Measurements from ENCODE around the gene IL18BP. TPM values are rescaled to one million over a fixed set of nuclear protein-coding genes. Genes with fewer than 3 reads are reported as not detected.
A peak's percentile ranks its signal among the peaks of the same experiment; 100 is the strongest.

The IL18BP gene
- total RNA-seq, 2 donors from 2014 or later, result 25.7 to 28.0 TPM

DNA sequence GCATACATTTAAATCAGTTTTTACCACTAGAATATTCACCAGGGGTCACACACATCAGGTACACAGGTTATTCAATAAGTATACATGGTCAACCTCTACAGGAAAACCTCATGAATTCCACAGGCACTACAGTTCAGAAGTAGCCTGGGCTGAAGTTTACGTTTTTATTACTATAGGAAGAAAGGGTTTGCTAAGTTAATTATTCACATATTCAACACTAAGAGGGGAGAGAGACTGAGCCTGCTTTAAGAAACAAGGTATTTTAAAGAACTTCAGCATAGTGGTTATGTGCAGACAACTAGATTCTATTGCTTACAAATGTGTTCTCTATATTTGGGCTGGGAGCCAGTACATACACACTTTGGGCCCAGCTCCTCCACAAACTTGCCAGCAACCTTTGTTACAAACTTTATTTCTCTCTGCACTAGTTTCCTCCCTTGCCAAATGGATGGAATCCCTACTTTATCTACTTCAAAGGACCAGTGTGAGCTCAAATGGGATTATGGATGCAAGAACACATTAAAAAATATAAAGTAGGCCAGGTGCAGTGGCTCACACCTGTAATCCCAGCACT lies 31.9 kb downstream of the IL18BP start:
- peaks cover 3% of the 10 kb centered on the region for H3K36me3 Mint-ChIP-seq (ENCODE audit: low read depth)
- ATAC-seq (no peak), DNase-seq (no peak)
- H3K9me3 ChIP-seq (ENCODE audit: control insufficient read depth, low read length, poor library complexity, severe bottlenecking), result no peaks in the 10 kb centered on the region
- no peaks in the 10 kb centered on the region for H3K27me3 Mint-ChIP-seq
- no peak overlapping the region for H3K4me3 Mint-ChIP-seq
- peak overlapping the region; percentile 83 for H3K27ac Mint-ChIP-seq
- H3K4me1 Mint-ChIP-seq, result peaks cover 31% of the 10 kb centered on the region

DNA sequence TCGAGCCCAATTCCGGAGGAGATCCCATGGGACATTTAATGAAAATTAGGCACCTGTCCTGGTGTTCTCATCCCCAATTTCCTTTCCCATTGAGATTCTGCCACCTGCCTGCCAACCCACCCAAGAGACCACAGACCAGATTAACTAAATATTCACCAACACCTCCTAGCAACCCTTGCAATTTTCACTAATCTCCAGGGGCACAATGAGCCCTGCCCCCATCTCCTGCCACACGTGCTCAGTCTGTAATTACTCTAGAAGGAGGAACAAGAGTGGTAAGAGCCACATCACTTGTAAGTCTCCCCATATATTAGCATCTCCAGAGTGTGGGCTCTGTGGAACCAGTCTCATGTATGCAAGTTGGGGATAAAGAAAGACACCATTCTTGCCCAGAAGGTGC lies 38.0 kb downstream of the IL18BP start:
- ATAC-seq (no peak), DNase-seq (no peak)
- Mint-ChIP-seq H3K4me1 (peaks cover 27% of the 10 kb centered on the region), H3K27me3 (no peaks in the 10 kb centered on the region), H3K27ac (peak overlapping the region; percentile 91), H3K4me3 (peak overlapping the region; percentile 67), H3K36me3 (ENCODE audit: low read depth) (no peaks in the 10 kb centered on the region)
- no peaks in the 10 kb centered on the region for H3K9me3 ChIP-seq (ENCODE audit: control insufficient read depth, low read length, poor library complexity, severe bottlenecking)

DNA sequence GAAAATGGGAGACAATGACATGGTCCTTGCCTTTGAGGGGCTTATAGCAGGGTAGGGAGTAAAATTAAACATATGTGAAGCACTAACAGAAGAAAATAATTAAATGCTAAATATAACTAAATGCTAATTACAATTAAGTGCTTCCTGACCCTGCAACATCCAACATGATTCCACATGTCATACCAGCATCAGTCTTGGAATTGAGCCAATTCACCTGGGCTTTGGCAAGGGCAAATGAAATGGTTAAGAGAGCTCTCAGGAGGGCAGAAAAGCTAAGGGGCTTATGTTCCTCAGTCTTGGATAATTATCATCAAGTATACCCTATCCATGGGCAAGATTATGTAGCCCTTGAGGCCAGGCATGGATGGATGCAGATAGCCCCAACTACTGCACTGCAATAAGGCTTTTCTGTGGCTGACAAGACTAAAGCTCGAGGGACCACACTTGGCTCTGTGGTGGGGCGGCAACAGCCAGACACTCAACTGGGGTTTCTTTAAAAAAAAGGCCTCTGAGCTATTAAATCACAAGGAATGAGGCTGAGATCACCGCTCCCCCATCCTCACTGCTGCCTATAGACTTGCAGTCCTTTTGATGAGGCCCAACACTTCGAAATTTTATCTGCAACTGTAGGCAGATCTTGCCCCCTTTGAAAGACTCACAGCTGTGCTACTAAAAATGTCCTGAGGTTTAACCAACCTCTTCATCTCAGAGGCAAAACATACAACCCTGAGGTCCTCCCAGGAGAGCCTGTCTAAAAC lies 39.0 kb downstream of the IL18BP start:
- Mint-ChIP-seq H3K4me3 (no peak overlapping the region), H3K36me3 (ENCODE audit: low read depth) (no peaks in the 10 kb centered on the region), H3K4me1 (peaks cover 38% of the 10 kb centered on the region), H3K27me3 (no peaks in the 10 kb centered on the region), H3K27ac (peak overlapping the region; percentile 91)
- H3K9me3 ChIP-seq (ENCODE audit: control insufficient read depth, low read length, poor library complexity, severe bottlenecking), result no peaks in the 10 kb centered on the region
- ATAC-seq (no peak), DNase-seq (no peak)

DNA sequence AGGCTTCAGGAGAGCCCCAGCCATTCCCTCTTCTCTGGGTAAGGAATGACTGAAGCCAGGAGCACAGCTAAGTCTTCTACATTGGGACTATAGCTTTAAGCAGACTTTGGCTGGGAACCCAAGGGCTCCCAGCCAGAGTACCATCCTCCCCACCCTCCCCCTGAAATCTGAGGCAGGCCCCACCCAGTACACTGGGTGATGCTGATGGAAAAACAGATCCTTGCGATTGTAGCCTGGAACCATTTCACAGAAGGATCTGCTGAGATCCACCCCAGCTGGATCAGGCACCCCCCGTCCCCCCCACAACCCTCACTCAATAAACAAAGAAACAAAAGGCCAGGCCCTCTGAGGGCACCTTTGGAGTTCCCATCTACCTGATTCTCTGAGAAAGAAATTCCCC lies 39.8 kb downstream of the IL18BP start:
- no peak overlapping the region for H3K27ac Mint-ChIP-seq
- peaks cover 39% of the 10 kb centered on the region for H3K4me1 Mint-ChIP-seq
- no peaks in the 10 kb centered on the region for H3K36me3 Mint-ChIP-seq (ENCODE audit: low read depth)
- DNase-seq (no peak), ATAC-seq (no peak)
- H3K4me3 Mint-ChIP-seq, result no peak overlapping the region
- H3K9me3 ChIP-seq (ENCODE audit: control insufficient read depth, low read length, poor library complexity, severe bottlenecking), result no peaks in the 10 kb centered on the region
- no peaks in the 10 kb centered on the region for H3K27me3 Mint-ChIP-seq

DNA sequence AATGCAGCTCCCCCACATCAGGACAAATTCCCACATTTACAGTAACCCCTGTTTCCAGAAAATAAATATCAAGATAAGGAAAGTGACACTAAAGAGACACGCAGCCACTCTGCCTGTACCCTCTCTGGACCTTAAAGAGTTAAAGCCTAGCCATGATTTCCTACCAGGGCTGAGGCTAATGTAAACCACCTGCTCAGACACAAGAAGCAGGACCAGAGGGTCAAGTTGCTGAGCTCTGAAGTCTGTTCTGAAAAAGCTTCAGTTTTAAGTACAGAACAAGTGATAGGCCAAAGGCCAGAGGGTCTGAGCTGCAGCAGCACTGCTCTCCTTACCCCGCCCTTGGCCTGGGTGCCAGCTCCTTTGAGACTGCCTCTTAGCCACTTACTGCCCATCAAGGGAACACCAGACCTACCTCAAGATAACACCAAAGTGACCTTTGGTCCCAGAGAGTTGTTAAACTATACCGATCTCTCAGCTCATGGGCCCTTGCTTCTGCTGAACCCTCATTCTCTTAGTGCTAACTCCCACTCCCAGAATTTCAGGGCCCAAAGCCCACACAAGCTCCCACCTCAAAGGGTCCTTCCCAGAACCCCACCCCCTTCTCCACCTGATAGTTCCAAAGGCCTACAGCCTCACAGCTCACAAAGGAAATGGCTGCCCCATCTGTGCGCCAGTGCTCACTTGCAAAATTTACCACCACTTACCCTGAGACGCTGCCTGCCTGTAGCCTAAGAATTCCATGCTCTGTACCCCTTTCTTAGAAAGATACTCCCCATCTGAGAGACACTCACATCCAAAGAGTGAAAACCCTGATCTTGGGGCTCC lies 40.5 kb downstream of the IL18BP start:
- DNase-seq, result no peak
- Mint-ChIP-seq H3K27ac (no peak overlapping the region), H3K27me3 (no peaks in the 10 kb centered on the region), H3K4me3 (no peak overlapping the region), H3K4me1 (peaks cover 39% of the 10 kb centered on the region), H3K36me3 (ENCODE audit: low read depth) (no peaks in the 10 kb centered on the region)
- no peaks in the 10 kb centered on the region for H3K9me3 ChIP-seq (ENCODE audit: control insufficient read depth, low read length, poor library complexity, severe bottlenecking)
- no peak for ATAC-seq

DNA sequence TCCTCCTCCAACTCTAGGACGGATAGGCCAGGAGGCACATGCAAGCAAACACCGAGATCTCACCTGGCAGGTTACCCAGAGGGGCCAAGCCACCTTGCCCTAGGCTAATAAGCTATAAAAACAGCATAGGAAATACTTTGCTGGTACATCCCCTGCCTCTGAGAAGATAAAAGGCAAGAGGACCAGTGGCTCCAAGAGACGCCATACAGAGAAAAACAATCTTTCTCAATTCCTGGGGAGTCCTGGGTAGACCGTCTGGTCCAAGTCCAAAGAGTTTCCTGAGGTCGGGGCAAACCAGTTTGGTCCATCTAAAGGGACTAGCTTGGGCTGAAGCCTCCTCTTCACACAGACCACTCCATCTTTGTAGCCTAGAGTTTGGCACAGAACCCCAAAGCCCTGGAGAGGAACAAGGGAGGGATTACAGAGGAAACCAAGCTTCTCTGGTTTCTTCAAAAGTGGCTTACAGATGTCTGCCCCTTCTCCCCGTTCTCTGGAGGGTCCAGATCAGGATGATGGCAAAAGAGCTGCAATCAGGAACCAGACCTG lies 41.2 kb downstream of the IL18BP start:
- no peaks in the 10 kb centered on the region for H3K9me3 ChIP-seq (ENCODE audit: control insufficient read depth, low read length, poor library complexity, severe bottlenecking)
- peaks cover 39% of the 10 kb centered on the region for H3K4me1 Mint-ChIP-seq
- H3K27me3 Mint-ChIP-seq, result no peaks in the 10 kb centered on the region
- H3K36me3 Mint-ChIP-seq (ENCODE audit: low read depth), result no peaks in the 10 kb centered on the region
- H3K4me3 Mint-ChIP-seq, result no peak overlapping the region
- H3K27ac Mint-ChIP-seq, result no peak overlapping the region
- DNase-seq (no peak), ATAC-seq (no peak)

DNA sequence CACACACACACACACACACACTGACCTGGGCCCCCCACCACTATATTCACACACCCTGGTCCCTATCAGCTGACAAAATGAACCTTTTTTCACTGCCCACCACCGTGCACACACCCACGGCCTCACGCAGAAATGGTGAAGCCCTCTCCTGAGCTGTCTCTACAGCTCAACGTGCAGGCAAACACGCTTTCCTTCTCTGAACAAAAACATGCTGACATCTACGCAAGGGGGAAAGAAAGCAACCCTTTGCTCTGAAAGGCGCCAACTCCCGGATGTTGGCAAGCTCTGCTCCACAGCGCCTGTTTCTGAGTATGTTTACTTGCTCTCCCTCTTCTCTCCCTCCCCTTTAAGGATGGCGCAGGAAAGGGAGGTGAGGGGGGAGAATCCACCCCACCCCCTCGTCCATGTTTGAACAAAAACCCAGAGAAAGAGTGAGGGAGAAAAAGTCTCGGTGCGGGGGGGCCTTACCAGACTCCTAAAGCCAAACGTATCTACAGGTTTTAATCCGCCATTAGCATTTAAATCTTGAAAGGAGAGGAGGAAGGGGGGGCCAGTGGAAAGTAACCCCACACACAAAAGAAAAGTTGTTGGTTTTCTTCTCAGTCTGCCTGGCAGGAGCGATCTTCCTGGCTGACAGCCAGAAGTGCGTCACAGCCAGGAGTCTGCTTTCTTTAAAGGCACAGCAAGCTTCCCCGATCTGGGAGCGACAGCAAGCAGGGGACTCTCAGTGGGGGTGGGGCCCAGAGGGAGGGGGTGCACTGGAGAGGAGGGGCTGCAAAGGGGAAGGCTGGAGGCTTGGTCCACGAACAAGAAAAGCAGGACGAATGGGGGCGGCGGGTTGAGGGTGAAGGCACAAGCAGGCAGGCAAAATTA lies 42.0 kb downstream of the IL18BP start:
- H3K4me1 Mint-ChIP-seq, result peaks cover 38% of the 10 kb centered on the region
- no peak overlapping the region for H3K27ac Mint-ChIP-seq
- peak; percentile 57 to 68 (median 67) for DNase-seq
- no peaks in the 10 kb centered on the region for H3K27me3 Mint-ChIP-seq
- ATAC-seq, result peak; percentile 77
- H3K4me3 Mint-ChIP-seq, result no peak overlapping the region
- H3K36me3 Mint-ChIP-seq (ENCODE audit: low read depth), result no peaks in the 10 kb centered on the region
- H3K9me3 ChIP-seq (ENCODE audit: control insufficient read depth, low read length, poor library complexity, severe bottlenecking), result no peaks in the 10 kb centered on the region

DNA sequence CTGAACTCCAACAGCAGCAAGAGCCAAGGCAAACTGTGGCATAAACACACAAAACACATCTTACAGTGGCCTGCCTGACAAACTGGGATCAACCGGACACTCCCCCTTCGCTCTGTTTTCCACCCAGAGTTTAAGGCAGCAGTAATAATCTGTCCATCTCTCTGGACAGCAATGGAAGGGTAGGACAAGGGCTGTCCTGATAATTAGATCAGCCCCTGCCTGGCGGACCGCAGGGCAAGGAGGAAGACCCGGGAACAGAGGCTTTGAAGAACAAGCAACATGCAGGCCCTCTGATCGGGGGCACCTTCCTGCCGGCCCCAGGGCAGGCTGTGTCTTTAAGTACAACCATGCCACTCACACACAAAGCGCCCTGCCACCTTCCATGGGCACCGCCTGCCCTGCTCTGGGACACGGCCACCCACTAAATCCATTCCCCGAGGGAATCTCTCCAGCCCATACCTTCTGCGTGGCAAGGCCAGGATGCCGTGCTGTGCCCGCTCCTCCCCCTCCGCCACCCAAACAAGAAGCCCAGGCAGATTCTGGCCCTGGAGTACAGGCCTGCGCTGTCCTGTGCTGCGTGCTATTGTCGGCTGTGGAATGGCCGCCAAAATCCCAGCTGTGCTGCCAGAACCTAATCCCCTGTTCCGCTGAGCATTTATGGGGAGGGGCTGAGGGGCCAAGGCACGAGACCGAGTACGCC lies 42.8 kb downstream of the IL18BP start:
- H3K36me3 Mint-ChIP-seq (ENCODE audit: low read depth), result no peaks in the 10 kb centered on the region
- H3K27ac Mint-ChIP-seq, result no peak overlapping the region

DNA sequence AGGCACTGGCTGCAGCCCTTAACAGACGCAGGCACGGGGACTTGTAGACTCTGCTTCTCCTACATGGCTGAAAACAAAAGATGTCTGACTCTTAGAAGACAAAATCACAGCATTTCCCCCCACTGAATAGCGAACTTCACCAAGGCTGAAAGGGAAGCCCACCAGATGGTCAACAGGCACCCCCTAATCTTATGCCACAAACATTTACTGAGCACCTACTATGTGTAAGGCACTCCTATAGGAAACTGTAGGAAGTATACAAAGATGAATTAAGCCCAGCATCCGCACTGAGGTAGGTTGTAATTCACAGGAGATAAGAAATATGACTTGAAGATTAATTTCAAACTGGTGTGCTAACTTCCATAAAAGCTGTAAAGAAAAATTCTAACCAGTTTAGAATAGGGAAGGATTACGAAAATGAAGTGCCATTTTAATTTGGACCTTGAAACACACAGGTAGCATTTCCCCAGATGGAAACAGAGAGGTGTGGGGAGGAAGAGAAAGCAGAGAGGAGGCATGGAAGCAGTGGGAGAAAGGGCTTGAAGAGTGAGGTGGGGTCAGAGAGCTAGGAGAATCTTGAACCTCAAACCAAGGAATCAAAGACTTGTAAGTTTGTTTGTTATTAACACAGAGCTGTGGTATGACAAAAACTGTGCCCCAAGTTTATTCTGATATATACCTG lies 43.5 kb downstream of the IL18BP start:
- Mint-ChIP-seq H3K27ac (no peak overlapping the region), H3K36me3 (ENCODE audit: low read depth) (no peaks in the 10 kb centered on the region), H3K4me3 (no peak overlapping the region), H3K27me3 (no peaks in the 10 kb centered on the region), H3K4me1 (peaks cover 27% of the 10 kb centered on the region)
- DNase-seq (no peak), ATAC-seq (peak; percentile 13)
- H3K9me3 ChIP-seq (ENCODE audit: control insufficient read depth, low read length, poor library complexity, severe bottlenecking), result no peaks in the 10 kb centered on the region

More for the DNA sequence above, 42.8 kb downstream of the IL18BP start:
- H3K9me3 ChIP-seq (ENCODE audit: control insufficient read depth, low read length, poor library complexity, severe bottlenecking), result no peaks in the 10 kb centered on the region
- peak; percentile 52 for ATAC-seq
- Mint-ChIP-seq H3K4me3 (no peak overlapping the region), H3K4me1 (peaks cover 33% of the 10 kb centered on the region), H3K27me3 (no peaks in the 10 kb centered on the region)
- peak; percentile 19 to 27 (median 21) for DNase-seq

DNA sequence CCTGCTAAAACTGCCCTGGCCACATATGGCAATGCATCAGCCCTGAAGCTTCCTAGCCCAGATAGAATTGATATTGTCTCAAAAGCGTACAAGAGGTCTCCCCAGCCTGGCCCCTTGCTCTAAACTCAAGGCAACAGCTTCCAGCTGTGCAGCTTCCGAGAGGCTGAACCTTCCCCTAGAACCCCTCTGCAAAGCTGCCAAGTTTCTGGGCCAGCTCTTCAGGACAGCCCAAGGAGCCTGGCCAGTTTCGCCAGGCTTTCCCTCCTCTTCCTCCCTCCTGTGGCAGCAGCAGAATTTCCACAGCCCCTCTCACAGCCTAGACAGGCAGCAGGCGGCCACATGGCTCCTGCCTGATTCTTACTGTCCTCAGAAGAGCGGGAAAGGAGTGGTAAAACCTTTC lies 47.1 kb downstream of the IL18BP start:
- DNase-seq, result no peak
- Mint-ChIP-seq H3K27ac (peak overlapping the region; percentile 34), H3K4me1 (peaks cover 20% of the 10 kb centered on the region), H3K36me3 (ENCODE audit: low read depth) (no peaks in the 10 kb centered on the region), H3K27me3 (no peaks in the 10 kb centered on the region), H3K4me3 (no peak overlapping the region)
- H3K9me3 ChIP-seq (ENCODE audit: control insufficient read depth, low read length, poor library complexity, severe bottlenecking), result no peaks in the 10 kb centered on the region
- ATAC-seq, result no peak

DNA sequence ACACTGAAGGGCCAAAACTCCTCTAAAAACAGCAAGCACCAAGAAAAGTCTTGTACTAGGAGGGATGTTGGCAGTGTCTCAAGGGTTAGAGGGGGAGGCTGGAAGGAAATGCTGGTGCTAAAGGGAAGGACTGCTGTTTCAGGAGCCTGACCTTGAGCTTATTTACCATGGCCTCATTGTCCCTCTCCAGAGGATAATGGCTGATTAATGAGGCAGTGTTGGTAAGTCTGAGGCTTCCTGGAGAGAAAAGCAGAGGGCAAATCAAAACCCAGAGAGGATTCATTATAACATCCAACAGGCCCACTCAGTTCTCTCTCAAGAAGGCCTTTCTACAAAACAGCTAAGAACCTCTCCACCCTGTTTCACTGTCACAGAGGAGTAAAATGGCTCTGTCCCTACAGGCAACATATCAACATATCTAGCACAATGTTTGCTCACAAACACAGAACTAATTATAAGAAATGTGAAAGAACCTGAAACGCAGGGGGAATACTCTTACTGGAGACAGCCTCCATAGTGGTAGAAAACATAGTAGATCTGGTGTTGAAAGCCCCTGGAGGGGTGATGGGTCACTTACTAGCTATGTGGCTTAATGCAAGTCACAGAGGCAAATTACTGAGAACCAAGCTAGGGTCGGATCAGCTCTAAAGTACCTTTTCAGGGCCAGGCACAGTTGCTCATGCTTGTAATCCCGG lies 50.2 kb downstream of the IL18BP start:
- Mint-ChIP-seq H3K27ac (no peak overlapping the region), H3K4me1 (peaks cover 10% of the 10 kb centered on the region), H3K27me3 (no peaks in the 10 kb centered on the region), H3K36me3 (ENCODE audit: low read depth) (peaks cover 7% of the 10 kb centered on the region), H3K4me3 (no peak overlapping the region)
- ATAC-seq, result no peak
- DNase-seq, result no peak
- no peaks in the 10 kb centered on the region for H3K9me3 ChIP-seq (ENCODE audit: control insufficient read depth, low read length, poor library complexity, severe bottlenecking)
